Choroid plexus epithelial cell (primary cell): ENCODE measurements around the gene DACH2.

Experiments
- DNase-seq: peaks from one replicate; pipeline ENCODE4 v3.0.0-alpha.2; 2010; ENCODE audit warnings: low read depth
- H3K4me3 ChIP-seq: 2 replicates; pipeline ENCODE4 v1.5.1; 2011; ENCODE audit warnings: low read depth, mild to moderate bottlenecking, control low read depth, low read length, moderate library complexity
- CTCF ChIP-seq: conservative IDR thresholded peaks from 2 replicates; pipeline ENCODE4 v1.5.1; 2011; ENCODE audit warnings: low read depth, mild to moderate bottlenecking, control low read depth, inconsistent platforms, low read length, moderate library complexity

DACH2 gene

GRCh38 chrX:86241547-86241946, 93.3 kb downstream of the DACH2 start:
- no peak overlapping the region for H3K4me3 ChIP-seq
- DNase-seq: no peak
- TF ChIP-seq CTCF: no peak

GRCh38 chrX:86263526-86263925, 115.3 kb downstream of the DACH2 start:
- no peak for TF ChIP-seq CTCF
- no peak overlapping the region for H3K4me3 ChIP-seq
- DNase-seq: no peak

GRCh38 chrX:86295293-86295692, 147.0 kb downstream of the DACH2 start:
- TF ChIP-seq CTCF: no peak

GRCh38 chrX:86322913-86323312, 174.7 kb downstream of the DACH2 start:
- no peak for TF ChIP-seq CTCF
- DNase-seq: no peak
- no peak overlapping the region for H3K4me3 ChIP-seq

More at GRCh38 chrX:86295293-86295692, 147.0 kb downstream of the DACH2 start:
- no peak for DNase-seq
- no peak overlapping the region for H3K4me3 ChIP-seq

- DNase-seq: no peak
- no peak for TF ChIP-seq CTCF
- no peak overlapping the region for H3K4me3 ChIP-seq
Measured at GRCh38 chrX:86329174-86329573, 180.9 kb downstream of the DACH2 start.

- no peak for DNase-seq
- H3K4me3 ChIP-seq: no peak overlapping the region
- no peak for TF ChIP-seq CTCF
Measured at GRCh38 chrX:86348669-86349068, 200.4 kb downstream of the DACH2 start.

- DNase-seq: no peak
- no peak for TF ChIP-seq CTCF
- no peak overlapping the region for H3K4me3 ChIP-seq
Measured at GRCh38 chrX:86349115-86349514, 200.9 kb downstream of the DACH2 start.
